DMS53 (cell line): Measurements from ENCODE around the gene PTPRO.

Experiments used
- DNase-seq: peaks from one replicate; lab custom pipeline; 2025; lab: John Stamatoyannopoulos, UW

PTPRO gene

GRCh38 chr12:15561396-15561795 lies 239.1 kb downstream of the PTPRO start:
- no peak for DNase-seq

- DNase-seq = no peak
These were observed 240.0 kb downstream of the PTPRO start for GRCh38 chr12:15562263-15562662.

GRCh38 chr12:15563663-15564062 lies 241.4 kb downstream of the PTPRO start:
- DNase-seq = no peak

- no peak for DNase-seq
These were observed 252.0 kb downstream of the PTPRO start for GRCh38 chr12:15574353-15574752.

GRCh38 chr12:15575671-15576541 lies 253.6 kb downstream of the PTPRO start:
- DNase-seq = no peak

- DNase-seq = peak; percentile 23
These were observed 258.1 kb downstream of the PTPRO start for GRCh38 chr12:15580431-15580830.

- DNase-seq = no peak
These were observed 258.7 kb downstream of the PTPRO start for GRCh38 chr12:15581006-15581405.

GRCh38 chr12:15583804-15584203 lies 261.5 kb downstream of the PTPRO start:
- DNase-seq = no peak

- DNase-seq = peak; percentile 80
These were observed 262.2 kb downstream of the PTPRO start for GRCh38 chr12:15584366-15585041.

GRCh38 chr12:15589328-15590032 lies 267.2 kb downstream of the PTPRO start:
- no peak for DNase-seq

GRCh38 chr12:15590180-15590826 lies 268.0 kb downstream of the PTPRO start:
- DNase-seq = peak; percentile 90

GRCh38 chr12:15591811-15592210 lies 269.5 kb downstream of the PTPRO start:
- DNase-seq = no peak

- peak; percentile 36 for DNase-seq
These were observed 270.6 kb downstream of the PTPRO start for GRCh38 chr12:15592934-15593333.

GRCh38 chr12:15596174-15596573 lies 273.9 kb downstream of the PTPRO start:
- no peak for DNase-seq

GRCh38 chr12:15597125-15597830 lies 275.0 kb downstream of the PTPRO start:
- peak; percentile 96 for DNase-seq

- peak; percentile 56 for DNase-seq
These were observed 277.1 kb downstream of the PTPRO start for GRCh38 chr12:15599266-15600037.

- DNase-seq = peak; percentile 29
These were observed 278.1 kb downstream of the PTPRO start for GRCh38 chr12:15600223-15600935.

- peak; percentile 62 for DNase-seq
These were observed 279.0 kb downstream of the PTPRO start for GRCh38 chr12:15601210-15601800.

- DNase-seq = no peak
These were observed 279.9 kb downstream of the PTPRO start for GRCh38 chr12:15602051-15602672.
